ENCODE measurements around the gene SOAT2.
"Not testable (repeated sequence)": the region's sequence is repeated elsewhere in the genome, so short reads cannot be mapped to it uniquely, and the experiment has no call there.

SOAT2 gene

DNA sequence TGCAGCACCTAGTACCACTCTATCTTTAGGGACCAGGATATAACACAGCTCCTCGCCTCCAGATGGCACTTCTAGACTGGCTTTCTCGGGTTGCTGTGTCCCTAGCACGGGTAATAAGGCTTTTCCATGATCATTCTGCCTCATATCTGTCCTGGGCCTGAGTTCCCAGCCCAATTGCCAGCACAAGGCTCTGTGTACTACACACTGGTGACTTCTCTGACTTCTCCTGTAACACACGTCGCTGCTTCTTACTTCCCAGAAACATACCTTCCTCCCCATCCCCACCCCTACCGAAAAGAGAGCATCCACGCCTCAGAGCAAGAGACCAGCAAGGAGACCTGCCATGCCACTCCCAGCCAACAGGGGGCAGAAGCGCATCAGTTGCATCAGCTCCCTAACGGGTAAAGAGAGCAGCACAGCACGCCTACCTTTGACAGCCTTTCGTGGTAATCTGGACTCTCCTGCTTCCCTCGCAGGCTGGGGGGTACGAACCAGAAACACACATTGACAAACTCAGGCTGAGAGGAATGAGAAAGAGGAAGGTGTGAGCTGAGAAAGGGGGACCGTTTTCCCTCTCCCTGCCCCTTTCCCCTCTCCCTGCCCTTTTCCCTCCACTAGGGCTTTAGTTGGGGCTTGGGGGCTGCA, 56.0 kb downstream of the SOAT2 start:
- DNase-seq: peak; percentile 44

DNA sequence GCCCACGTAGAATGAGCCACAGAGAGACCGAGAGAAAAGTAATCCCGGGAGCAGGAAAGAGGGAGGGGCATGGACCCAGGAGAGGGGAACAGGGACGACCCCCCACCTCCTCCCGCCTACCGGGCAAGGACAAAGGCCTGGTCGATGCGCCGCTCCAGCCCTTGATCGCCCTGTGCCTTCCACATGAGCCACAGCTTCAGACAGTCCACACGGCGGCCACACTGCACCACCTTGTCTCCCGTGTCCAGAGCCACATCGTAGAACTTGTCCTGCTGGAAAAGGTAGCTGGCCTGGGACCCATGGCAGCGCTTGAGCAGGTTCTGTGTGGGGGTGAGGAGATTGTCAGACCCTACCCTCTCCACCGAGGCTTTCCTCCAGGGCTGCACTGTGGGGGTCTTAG, 56.7 kb downstream of the SOAT2 start:
- no peak for DNase-seq

DNA sequence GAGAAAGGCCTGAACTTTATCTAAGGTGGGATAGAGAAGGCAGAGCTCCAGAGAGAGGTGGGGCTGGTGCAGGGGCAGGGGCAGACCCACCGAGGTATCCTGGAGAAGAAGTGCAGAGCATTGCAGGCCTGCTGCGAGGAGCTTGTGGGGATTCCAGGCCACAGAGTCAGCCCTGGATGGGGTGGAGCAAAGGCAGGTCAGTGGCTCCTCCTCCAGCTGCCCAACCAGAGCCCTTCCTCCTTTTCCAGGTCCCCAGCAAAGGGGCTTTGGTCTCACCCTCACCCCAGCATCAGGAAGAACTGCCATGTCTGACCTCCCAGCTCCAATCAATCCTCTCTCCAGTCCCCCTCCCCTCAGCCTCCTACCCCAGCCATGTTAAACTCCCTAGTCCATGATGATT, 57.4 kb downstream of the SOAT2 start:
- no peak for DNase-seq

DNA sequence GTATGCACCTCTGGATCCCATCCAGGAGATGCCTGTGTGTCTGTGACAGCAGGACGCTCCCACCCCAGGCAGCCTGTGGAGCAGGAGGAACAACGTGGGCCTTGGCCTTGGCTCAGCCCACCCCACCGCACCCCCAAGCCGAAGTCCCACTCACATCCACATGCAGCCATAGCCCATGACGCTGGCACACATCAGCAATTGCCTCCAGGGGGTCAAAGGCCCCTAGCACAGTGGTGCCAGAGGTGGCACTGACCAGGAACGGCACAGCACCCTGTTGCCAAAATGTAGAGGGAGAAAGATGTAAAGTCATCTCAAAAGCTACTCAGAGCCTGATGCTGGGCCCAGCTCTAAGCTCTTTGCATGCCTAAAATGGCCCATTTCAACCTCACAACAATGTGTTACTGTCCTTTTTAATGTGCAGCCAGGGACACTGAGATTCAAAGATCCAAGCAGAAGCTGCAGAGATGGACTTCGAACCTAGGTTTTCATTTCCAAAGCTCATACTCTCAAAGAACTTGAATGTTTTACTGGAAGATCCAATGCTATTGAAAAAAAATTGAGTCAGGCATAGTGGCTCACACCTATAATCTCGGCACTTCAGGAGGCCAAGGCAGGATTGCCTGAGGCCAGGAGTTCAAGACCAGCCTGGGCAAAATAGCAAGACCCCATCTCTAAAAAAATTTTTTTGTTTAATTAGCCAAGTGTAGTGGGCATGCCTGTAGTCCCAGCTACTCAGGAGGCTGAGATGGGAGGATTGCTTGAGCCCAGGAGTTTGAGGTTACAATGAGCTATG, 58.0 kb downstream of the SOAT2 start:
- DNase-seq: no peak

DNA sequence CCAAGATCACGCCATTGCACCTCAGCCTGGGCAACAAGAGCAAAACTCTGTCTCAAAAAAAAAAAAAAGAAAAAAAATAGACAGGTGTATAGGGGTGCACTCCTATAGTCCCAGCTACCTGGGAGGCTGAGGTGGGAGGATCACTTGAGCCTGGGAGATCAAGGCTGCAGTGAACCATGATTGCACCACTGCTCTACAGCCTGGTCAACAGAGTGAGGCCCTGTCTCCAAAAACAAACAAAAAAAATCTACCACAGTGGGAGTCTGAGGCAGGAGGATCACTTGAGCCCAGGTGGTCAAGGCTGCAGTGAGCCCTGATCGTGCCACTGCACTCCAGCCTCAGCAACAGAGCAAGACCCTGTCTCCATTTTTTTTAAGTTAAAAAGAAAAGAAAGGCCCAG, 59.7 kb downstream of the SOAT2 start:
- not testable (repeated sequence) for DNase-seq

DNA sequence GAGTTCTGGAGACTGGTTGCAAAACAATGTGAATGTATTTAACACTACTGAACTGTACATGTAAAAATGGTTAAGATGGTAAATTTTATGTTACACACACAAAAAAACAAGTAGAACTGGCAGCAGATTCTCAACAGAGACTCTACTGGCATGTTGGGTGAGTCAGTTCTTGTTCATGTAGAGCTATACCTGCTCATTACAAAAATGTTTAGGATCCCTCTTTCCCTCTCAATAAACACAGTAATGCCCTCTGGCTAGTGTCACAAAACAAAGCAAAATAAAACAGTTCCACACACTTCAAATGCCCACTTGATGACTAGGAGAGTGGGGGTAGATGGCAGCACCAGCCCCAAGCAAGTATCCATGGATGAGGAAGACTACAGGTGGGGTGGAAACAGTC, 63.6 kb downstream of the SOAT2 start:
- no peak for DNase-seq

DNA sequence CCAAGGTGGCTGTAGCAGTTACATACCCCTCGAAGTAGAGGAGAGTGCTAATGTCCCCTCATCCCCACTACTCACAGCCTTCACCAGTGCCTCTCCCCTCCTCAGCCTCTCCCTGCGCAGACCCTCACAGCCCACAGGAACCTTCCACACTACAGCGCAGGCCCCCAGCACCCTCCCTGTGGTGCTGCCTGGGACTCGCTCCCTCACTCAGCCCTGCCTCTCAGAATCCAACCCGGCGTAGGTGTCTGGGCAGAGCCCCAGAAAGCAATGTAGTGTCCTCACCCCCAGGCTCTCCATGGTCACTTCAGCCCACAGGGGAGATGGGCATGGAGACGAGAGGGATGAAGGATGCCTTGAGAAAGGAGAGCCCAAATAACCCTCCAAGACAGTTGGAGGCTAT, 66.4 kb downstream of the SOAT2 start:
- DNase-seq: no peak

DNA sequence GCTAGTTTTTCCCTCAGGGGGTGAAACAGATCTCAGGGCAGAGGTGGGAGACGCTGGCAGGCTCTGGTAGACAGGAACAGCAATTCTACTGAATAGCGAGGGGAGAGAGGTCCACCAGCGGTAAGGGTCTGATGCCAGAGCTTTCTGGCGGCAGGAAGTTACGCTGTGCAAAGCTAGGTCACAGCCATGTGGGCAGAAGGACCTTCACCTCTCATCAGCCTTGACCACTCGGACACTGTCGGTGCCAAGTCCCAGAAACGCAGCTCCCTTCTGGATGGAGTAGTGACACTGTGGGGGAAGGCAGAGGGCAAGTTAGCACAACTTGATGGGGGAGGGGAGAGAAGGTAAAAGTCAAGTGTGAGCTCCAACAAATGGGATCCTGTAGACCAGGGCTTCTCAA, 66.9 kb downstream of the SOAT2 start:
- no peak for DNase-seq

DNA sequence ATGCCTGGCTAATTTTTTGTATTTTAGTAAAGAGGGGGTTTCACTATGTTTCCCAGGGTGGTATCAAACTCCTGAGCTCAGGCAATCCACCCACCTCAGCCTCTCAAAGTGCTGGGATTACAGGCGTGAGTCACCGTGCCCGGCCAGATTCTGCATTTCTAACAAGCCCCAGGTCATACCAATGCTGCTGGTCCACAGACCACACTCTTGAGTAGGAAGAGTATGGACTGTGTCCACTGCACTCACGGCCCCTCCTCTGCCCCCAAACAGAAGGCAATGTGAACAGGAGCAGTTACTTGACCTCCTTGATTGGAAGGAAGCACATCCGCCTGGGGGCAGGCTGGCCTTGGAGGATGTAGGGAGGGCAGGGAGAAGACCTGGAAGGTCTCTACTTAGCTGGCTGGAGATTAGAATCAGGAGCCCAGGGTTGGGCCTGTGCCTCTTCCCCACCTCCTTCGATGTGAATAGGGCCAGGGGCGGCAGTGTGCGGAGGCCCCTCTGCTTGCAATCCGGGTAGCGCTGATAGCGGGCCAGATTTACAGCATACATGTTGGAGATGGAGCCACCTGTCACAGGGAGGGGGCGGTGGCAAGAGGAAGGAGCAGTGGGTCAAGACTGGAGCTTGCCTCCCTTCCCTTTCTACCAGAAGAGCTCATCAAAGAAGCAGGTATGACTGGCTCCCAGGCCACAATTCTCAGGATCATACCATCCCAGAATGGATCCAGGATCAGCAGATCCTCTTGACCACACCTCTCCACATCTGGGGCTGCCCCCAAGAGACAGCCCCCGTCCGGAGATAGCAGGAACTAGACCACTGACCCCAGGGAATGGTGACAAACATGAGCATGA, 67.8 kb downstream of the SOAT2 start:
- DNase-seq: no peak

DNA sequence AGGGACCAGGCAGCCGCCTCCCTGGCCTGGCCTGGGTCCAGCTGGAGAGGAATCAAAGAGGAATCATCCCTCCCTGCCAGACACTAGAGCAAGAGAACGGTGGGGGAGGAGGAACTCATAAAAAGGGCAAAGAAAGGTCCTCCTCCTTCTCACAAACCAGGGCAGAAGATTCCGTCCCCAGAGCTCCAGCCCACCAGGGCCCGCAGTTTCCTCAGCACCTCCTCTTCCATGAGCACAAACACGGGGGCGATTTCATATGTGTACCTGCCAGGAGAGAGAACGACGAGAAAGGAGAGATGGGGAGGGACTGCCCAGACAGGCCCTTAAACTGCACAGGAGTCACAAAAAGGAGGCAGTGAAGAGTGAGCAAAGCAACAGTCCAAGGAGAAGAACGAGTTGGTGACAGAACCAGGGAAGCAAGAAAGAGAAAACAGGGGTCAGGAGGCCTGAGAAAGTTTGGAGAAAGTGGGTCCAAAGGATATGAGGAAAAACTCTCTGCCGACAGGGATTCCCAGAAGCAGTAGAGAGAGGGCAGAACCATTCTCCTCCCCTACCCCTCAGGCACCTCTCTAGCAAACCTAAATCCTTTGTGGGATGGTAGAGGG, 68.5 kb downstream of the SOAT2 start:
- DNase-seq: no peak

DNA sequence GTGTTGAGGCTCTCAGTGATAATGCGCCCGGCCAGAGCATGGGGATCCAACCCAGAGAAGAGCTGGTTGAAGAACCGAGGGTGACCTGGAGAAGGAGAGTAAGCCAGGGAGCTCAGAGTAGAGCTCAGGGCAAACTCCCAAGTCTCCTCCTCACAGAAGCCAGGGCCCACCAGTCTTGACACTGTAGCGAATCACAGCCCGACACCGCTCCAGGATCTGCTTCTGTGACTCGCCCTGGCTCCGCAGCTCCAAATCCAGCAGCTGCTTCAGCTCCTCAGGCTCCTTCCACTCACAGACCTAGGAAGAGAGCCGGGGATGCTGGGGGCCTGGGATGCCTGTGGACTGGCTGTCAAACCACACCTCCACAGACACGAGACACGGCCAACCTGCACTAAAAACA, 69.1 kb downstream of the SOAT2 start:
- DNase-seq: no peak

DNA sequence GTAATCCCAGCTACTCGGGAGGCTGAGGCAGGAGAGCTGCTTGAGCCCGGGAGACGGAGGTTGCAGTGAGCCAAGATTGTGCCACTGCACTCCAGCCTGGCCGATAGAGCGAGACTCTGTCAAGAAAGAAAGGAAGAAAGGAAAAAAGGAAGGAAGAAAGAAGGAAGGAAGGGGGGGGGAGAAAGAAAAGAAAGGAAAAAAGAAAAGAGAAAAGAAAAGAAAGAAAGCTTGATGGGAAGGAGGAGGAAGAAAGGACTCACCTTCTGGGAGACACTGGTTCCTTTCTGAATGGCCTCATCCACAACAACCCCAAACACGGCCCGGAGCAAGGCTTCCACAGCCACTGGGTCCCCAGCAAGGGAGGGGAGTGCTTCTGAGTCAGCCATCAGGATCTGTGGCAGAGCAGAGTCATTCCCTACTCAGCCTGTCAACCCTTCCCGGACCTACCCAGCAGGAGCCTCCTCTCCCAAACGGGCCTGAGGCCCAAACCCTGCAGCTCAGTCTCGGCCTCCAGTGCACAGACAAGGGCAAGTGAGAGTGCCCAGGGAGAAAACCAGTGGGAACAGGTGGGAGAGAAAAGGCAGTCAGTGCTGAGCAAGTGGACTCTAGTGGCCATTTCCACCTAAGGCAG, 69.9 kb downstream of the SOAT2 start:
- DNase-seq: no peak

Data from NCI-H2171 treated with DMSO at 0.1 percent for 48 hours (cell line).